HTR-8/SVneo (cell line): ENCODE measurements around the gene WNT2B.

Source experiments
- DNase-seq: peaks from one replicate; pipeline ENCODE4 v3.0.0; 2011; ENCODE audit warnings: low spot score, mixed read lengths; ENCODE audit not compliant: insufficient read length
- FAIRE-seq: peaks from 2 replicates; lab custom pipeline; 2011; peaks lifted over from hg19 to GRCh38; lab: Jason Lieb, UNC

WNT2B gene

GRCh38 chr1:112557385-112557784 is 48.6 kb downstream of the WNT2B start:
- FAIRE-seq: no peak
- DNase-seq: no peak

- DNase-seq (no peak), FAIRE-seq (no peak)
Measured at GRCh38 chr1:112558634-112559033, 49.9 kb downstream of the WNT2B start.

- FAIRE-seq (no peak), DNase-seq (no peak)
Measured at GRCh38 chr1:112563341-112563740, 54.6 kb downstream of the WNT2B start.

GRCh38 chr1:112564081-112564480 is 55.3 kb downstream of the WNT2B start:
- no peak for FAIRE-seq
- DNase-seq: no peak

- no peak for DNase-seq
- FAIRE-seq: no peak
Measured at GRCh38 chr1:112565800-112566199, 57.0 kb downstream of the WNT2B start.

GRCh38 chr1:112575154-112575804 is 66.5 kb downstream of the WNT2B start:
- FAIRE-seq (peak; percentile 84), DNase-seq (peak; percentile 48)

GRCh38 chr1:112576240-112576639 is 67.5 kb downstream of the WNT2B start:
- FAIRE-seq (no peak), DNase-seq (no peak)
